HepG2 (cell line): ENCODE measurements around the gene CACNA1I. TPM values are rescaled to one million over a fixed set of nuclear protein-coding genes. Genes with fewer than 3 reads are reported as not detected.
A peak's percentile ranks its signal among the peaks of the same experiment; 100 is the strongest.

Source experiments
- ATAC-seq: fragments of 200-7000 bp; cut with Tn5 transposase; 3 replicates; pipeline ENCODE4 v1.9.1; 2020; ENCODE audit warnings: mild to moderate bottlenecking, moderate library complexity
- BruUV-seq: library from RNA; stranded (reverse); fragments of 400-500 nt; replicated peaks from 2 replicates; lab custom pipeline; 2021; lab: Mats Ljungman, UMichigan
- CTCF ChIA-PET: fragments of 300-600 bp; formaldehyde crosslinking; extraction: SDS; loops from one replicate; lab custom pipeline; 2021; ENCODE audit warnings: low total read pairs, inconsistent platforms, low intra/inter-chr PET ratio; lab: Yijun Ruan, JAX
- POLR2A ChIA-PET: fragments of 350-600 bp; sonication (Branson Sonifier 250); formaldehyde crosslinking; loops from one replicate; lab custom pipeline; 2020; ENCODE audit warnings: antibody characterized with exemption, inconsistent platforms; lab: Yijun Ruan, JAX
- DNase-seq: peaks from one replicate; pipeline ENCODE4 v3.0.0-alpha.2; 2015; ENCODE audit warnings: low spot score
- FAIRE-seq: peaks from 3 replicates; lab custom pipeline; 2011; peaks lifted over from hg19 to GRCh38; lab: Jason Lieb, UNC
- H2AFZ ChIP-seq: one replicate; pipeline ENCODE4 v1.6.1; 2011; ENCODE audit warnings: low read length, inconsistent platforms
- H3K27ac ChIP-seq: fragments of 300-600 bp; 3 replicates; pipeline ENCODE4 v1.8.0; 2011; ENCODE audit warnings: mixed run types, mild to moderate bottlenecking, mixed read lengths, low read length, inconsistent platforms; ENCODE audit not compliant: insufficient read depth; ENCODE audit errors: extremely low read length
- H3K27me3 ChIP-seq, 2 experiments: fragments of 200-600 bp in 1 of 2; 2 replicates in 1 of 2; 3 replicates in 1 of 2; pipeline versions ENCODE4 v1.6.0 to v1.8.0; 2011; ENCODE audit warnings: low read length in 2 of 2, mild to moderate bottlenecking in 2 of 2, moderate library complexity in 2 of 2, inconsistent platforms in 1 of 2; ENCODE audit not compliant: insufficient read depth in 2 of 2, control insufficient read depth in 1 of 2
- H3K36me3 ChIP-seq, 2 experiments: fragments of 200-600 bp in 1 of 2; replicated peaks in 1 of 2; 2 replicates in 1 of 2; 3 replicates in 1 of 2; pipeline versions ENCODE4 v1.5.1 to v1.8.0; 2011; ENCODE audit warnings: low read length in 2 of 2, inconsistent platforms in 1 of 2; ENCODE audit not compliant: insufficient read depth in 2 of 2, control insufficient read depth in 1 of 2
- H3K4me1 ChIP-seq: 2 replicates; pipeline ENCODE4 v1.5.1; 2012; ENCODE audit warnings: low read length, inconsistent platforms; ENCODE audit not compliant: insufficient read depth
- H3K4me2 ChIP-seq: 2 replicates; pipeline ENCODE4 v1.6.0; 2011; ENCODE audit warnings: low read depth, low read length, inconsistent platforms
- H3K4me3 ChIP-seq, 3 experiments: fragments of 200-600 bp in 1 of 3; sonication (generic), shearing (Covaris generic) in 1 of 3; replicated peaks in 1 of 3; 2 replicates each; pipeline ENCODE4 v1.5.1; 2011 to 2016; ENCODE audit warnings: low read length in 3 of 3, inconsistent platforms in 2 of 3, low read depth in 2 of 3, mild to moderate bottlenecking in 2 of 3, control low read depth in 1 of 3, mixed read lengths in 1 of 3; ENCODE audit not compliant: insufficient read depth in 1 of 3
- H3K79me2 ChIP-seq: one replicate; pipeline ENCODE4 v1.6.1; 2011; ENCODE audit warnings: low read length, inconsistent platforms; ENCODE audit not compliant: insufficient read depth
- H3K9ac ChIP-seq: 2 replicates; pipeline ENCODE4 v1.6.0; 2011; ENCODE audit warnings: mild to moderate bottlenecking, low read depth, low read length, inconsistent platforms; ENCODE audit not compliant: insufficient read depth
- H3K9me3 ChIP-seq: 2 replicates; pipeline ENCODE4 v1.5.1; 2012; ENCODE audit warnings: mild to moderate bottlenecking, low read length
- H4K20me1 ChIP-seq: 2 replicates; pipeline ENCODE4 v1.6.0; 2011; ENCODE audit warnings: inconsistent platforms, mild to moderate bottlenecking, low read length, moderate library complexity; ENCODE audit not compliant: insufficient read depth
- CREM ChIP-seq, 2 experiments: sonication (generic) in 1 of 2; formaldehyde crosslinking in 1 of 2; IDR thresholded peaks; 2 replicates each; pipeline versions ENCODE4 v1.4.0 to v1.6.1; 2016 to 2020; ENCODE audit warnings: antibody characterized with exemption in 1 of 2, mild to moderate bottlenecking in 1 of 2, missing genetic modification reagents in 1 of 2
- HES4 ChIP-seq: sonication (generic); formaldehyde crosslinking; IDR thresholded peaks from 2 replicates; pipeline ENCODE4 v1.9.0; 2021; ENCODE audit warnings: mild to moderate bottlenecking, missing genetic modification reagents, borderline replicate concordance
- HOXD1 ChIP-seq: sonication (generic); formaldehyde crosslinking; IDR thresholded peaks from 2 replicates; pipeline ENCODE4 v1.5.0; 2020; ENCODE audit warnings: missing genetic modification reagents
- MBD4 ChIP-seq: IDR thresholded peaks from 2 replicates; pipeline ENCODE4 v1.6.1; 2012; ENCODE audit warnings: low read length, inconsistent platforms, borderline replicate concordance
- NR2F6 ChIP-seq, 2 experiments: IDR thresholded peaks; 2 replicates each; pipeline ENCODE4 v1.6.1; 2016; ENCODE audit warnings: antibody characterized with exemption in 1 of 2, mild to moderate bottlenecking in 1 of 2
- THAP9 ChIP-seq: sonication (generic); formaldehyde crosslinking; IDR thresholded peaks from 2 replicates; pipeline ENCODE4; 2020; ENCODE audit warnings: missing genetic modification reagents, mild to moderate bottlenecking, borderline replicate concordance
- ZFP90 ChIP-seq: sonication (generic); formaldehyde crosslinking; IDR thresholded peaks from 2 replicates; pipeline ENCODE4 v1.8.0; 2022; ENCODE audit warnings: missing genetic modification reagents, mild to moderate bottlenecking, inconsistent platforms, borderline replicate concordance
- ZNF44 ChIP-seq: sonication (generic); formaldehyde crosslinking; IDR thresholded peaks from 2 replicates; pipeline ENCODE4 v1.5.1; 2020; ENCODE audit warnings: mild to moderate bottlenecking, missing genetic modification reagents
- ZNF503 ChIP-seq: sonication (generic); formaldehyde crosslinking; IDR thresholded peaks from 2 replicates; pipeline ENCODE4 v1.4.0; 2020; ENCODE audit warnings: missing genetic modification reagents
- ZSCAN22 ChIP-seq: sonication (generic); formaldehyde crosslinking; IDR thresholded peaks from 2 replicates; pipeline ENCODE4 v1.4.0; 2020; ENCODE audit warnings: mild to moderate bottlenecking, missing genetic modification reagents
- ZZZ3 ChIP-seq: sonication (generic); formaldehyde crosslinking; IDR thresholded peaks from 2 replicates; pipeline ENCODE4 v1.4.0; 2020; ENCODE audit warnings: missing genetic modification reagents, mild to moderate bottlenecking, borderline replicate concordance
- WGBS: methylation state at CpG from one replicate; pipeline ENCODE4 v1.1.6; 2017; ENCODE audit warnings: low lambda C conversion rate; 5-methylcytosine and 5-hydroxymethylcytosine counted together
- in situ Hi-C: cut with HindIII; loops from 2 replicates; pipeline ENCODE4 v1.10.0; 2017; ENCODE audit warnings: low pct_unique_long_range_greater_than_20kb; ENCODE audit not compliant: extremely low pct_ligation_motif_present
- intact Hi-C: fragments of 100-400 bp; cut with micrococcal nuclease; formaldehyde crosslinking; loops from one replicate; pipeline ENCODE4 v1.10.0; 2022; ENCODE audit not compliant: unreplicated experiment
- polyA plus RNA-seq, 8 experiments: library from polyadenylated mRNA; depleted of rRNA in 3 of 8; stranded (reverse) in 7 of 8; unstranded in 1 of 8; fragments of >200 nt; fragmentation: Illumina TruSeq in 4 of 8; extraction: Trizol in 4 of 8; gene quantifications; 2 replicates each; pipeline versions ENCODE4 v1.2.1 to v1.2.3, GENCODE V29; 2011 to 2016; ENCODE audit warnings: low read depth in 4 of 8, missing spikeins in 1 of 8, mixed read lengths in 1 of 8; ENCODE audit not compliant: insufficient read depth in 1 of 8
- total RNA-seq, 5 experiments: library from RNA; depleted of rRNA; stranded (reverse); fragments of >200 nt; fragmentation: Illumina TruSeq; extraction: Trizol; gene quantifications; 2 replicates each; pipeline ENCODE4 v1.2.3, GENCODE V29; 2016; ENCODE audit warnings: low read depth in 1 of 5

Gene CACNA1I
- total and polyA plus RNA-seq, 2 of the 13 experiments (the other 11 are each of a cell fraction or from before 2014, with no cell fraction given), result not detected

- no peak for ATAC-seq
- no peak overlapping the region for H3K4me3 ChIP-seq
- H3K9ac ChIP-seq, result no peak overlapping the region
- no peaks in the 10 kb centered on the region for H3K4me1 ChIP-seq
- H4K20me1 ChIP-seq, result no peaks in the 10 kb centered on the region
- intact Hi-C loops (no loop called here), in situ Hi-C loops (no loop called here)
- H3K79me2 ChIP-seq, result no peaks in the 10 kb centered on the region
- H3K27ac ChIP-seq, result no peak overlapping the region
- BruUV-seq, result no TSS peak
- H3K4me2 ChIP-seq, result no peak overlapping the region
- CTCF ChIA-PET, result no interaction called here
- WGBS, result 22% methylated on average over 11 of the region's 14 CpGs
- no peaks in the 10 kb centered on the region for H3K9me3 ChIP-seq
- DNase-seq, result no peak
- H3K36me3 ChIP-seq, result no peaks in the 10 kb centered on the region
- no peak overlapping the region for H2AFZ ChIP-seq
- H3K27me3 ChIP-seq, result peaks cover 0 to 3% of the 10 kb centered on the region in 2 experiments; a peak in 3 of 5 replicates
- TF ChIP-seq MBD4 (no peak), ZSCAN22 (peak; percentile 95)
- FAIRE-seq, result no peak
- POLR2A ChIA-PET, result no interaction called here
Measured at GRCh38 chr22:39567135-39567946, 3.2 kb upstream of the CACNA1I start.

GRCh38 chr22:39568278-39568981 is 2.1 kb upstream of the CACNA1I start:
- no peak for ATAC-seq
- no TSS peak for BruUV-seq
- 26% methylated on average over 9 of the region's 19 CpGs for WGBS
- intact Hi-C loops, result no loop called here
- no peaks in the 10 kb centered on the region for H3K4me1 ChIP-seq
- H3K9ac ChIP-seq, result no peak overlapping the region
- no peak for FAIRE-seq
- H3K36me3 ChIP-seq, result no peaks in the 10 kb centered on the region
- POLR2A ChIA-PET, result no interaction called here
- peaks cover 0 to 5% of the 10 kb centered on the region in 2 experiments; a peak in 3 of 5 replicates for H3K27me3 ChIP-seq
- CTCF ChIA-PET, result no interaction called here
- H3K9me3 ChIP-seq, result no peaks in the 10 kb centered on the region
- no peak overlapping the region for H3K4me2 ChIP-seq
- H2AFZ ChIP-seq, result no peak overlapping the region
- DNase-seq, result no peak
- H4K20me1 ChIP-seq, result no peaks in the 10 kb centered on the region
- H3K79me2 ChIP-seq, result no peaks in the 10 kb centered on the region
- no peak overlapping the region for H3K4me3 ChIP-seq
- in situ Hi-C loops, result no loop called here
- no peak overlapping the region for H3K27ac ChIP-seq
- TF ChIP-seq HOXD1 (CRISPR knock-in tag) (no peak), ZFP90 (CRISPR knock-in tag) (no peak), HES4 (no peak), NR2F6 (IDR thresholded peaks at IDR 0.05) (no peak), NR2F6 (CRISPR knock-in tag; IDR thresholded peaks at IDR 0.05) (no peak), THAP9 (CRISPR knock-in tag) (no peak), ZNF44 (no peak), CREM (IDR thresholded peaks at IDR 0.05) (no peak), CREM (CRISPR knock-in tag; IDR thresholded peaks at IDR 0.05) (no peak), ZNF503 (no peak), ZZZ3 (CRISPR knock-in tag) (no peak)
